Prostate gland (tissue), 1 donor: Measurements from ENCODE around the gene ZMYND11.

Source experiments
- POLR2A ChIP-seq: fragments of 450-650 bp; IDR thresholded peaks from one replicate; pipeline ENCODE4 v1.6.1; 2016; ENCODE audit warnings: antibody characterized with exemption, mild to moderate bottlenecking
- POLR2AphosphoS5 ChIP-seq: sonication (generic); formaldehyde crosslinking; IDR thresholded peaks from one replicate; pipeline ENCODE4 v1.6.1; 2017; ENCODE audit warnings: antibody characterized with exemption

DNA sequence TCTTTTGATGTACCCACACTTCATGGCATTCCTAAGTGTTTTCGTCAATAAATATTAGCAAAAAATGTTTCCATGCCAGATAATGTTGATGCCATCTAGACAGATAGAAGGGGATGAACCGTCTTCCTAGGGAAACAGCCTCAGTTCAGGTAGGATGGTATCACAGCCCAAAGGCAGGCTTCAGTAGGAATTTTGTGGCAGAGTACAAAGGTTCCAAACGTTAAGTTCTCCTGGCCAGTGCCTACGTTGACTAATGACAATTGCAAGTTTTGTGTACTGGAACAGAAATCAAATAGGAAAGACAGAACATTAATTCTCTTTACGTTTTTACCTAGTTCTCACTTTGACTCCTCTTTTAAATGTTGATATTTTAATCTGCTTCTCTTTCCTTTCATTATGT, 75.0 kb downstream of the ZMYND11 start:
- TF ChIP-seq POLR2A, result no peak
- no peak for TF ChIP-seq POLR2AphosphoS5
